ENCODE measurements around the gene COL26A1. TPM values are rescaled to one million over a fixed set of nuclear protein-coding genes. Genes with fewer than 3 reads are reported as not detected.
A peak's percentile ranks its signal among the peaks of the same experiment; 100 is the strongest.

Gene COL26A1
- total RNA-seq, 3 donors from 2014 or later (not counting 1 experiment from before 2014, with no cell fraction given) = 0.16 TPM; not detected in 2

GRCh38 chr7:101534873-101535272 is 172.2 kb downstream of the COL26A1 start:
- H3K4me3 Mint-ChIP-seq = peak overlapping the region; percentile 42
- no peaks in the 10 kb centered on the region for H3K36me3 Mint-ChIP-seq
- TF ChIP-seq, protein P1, sequence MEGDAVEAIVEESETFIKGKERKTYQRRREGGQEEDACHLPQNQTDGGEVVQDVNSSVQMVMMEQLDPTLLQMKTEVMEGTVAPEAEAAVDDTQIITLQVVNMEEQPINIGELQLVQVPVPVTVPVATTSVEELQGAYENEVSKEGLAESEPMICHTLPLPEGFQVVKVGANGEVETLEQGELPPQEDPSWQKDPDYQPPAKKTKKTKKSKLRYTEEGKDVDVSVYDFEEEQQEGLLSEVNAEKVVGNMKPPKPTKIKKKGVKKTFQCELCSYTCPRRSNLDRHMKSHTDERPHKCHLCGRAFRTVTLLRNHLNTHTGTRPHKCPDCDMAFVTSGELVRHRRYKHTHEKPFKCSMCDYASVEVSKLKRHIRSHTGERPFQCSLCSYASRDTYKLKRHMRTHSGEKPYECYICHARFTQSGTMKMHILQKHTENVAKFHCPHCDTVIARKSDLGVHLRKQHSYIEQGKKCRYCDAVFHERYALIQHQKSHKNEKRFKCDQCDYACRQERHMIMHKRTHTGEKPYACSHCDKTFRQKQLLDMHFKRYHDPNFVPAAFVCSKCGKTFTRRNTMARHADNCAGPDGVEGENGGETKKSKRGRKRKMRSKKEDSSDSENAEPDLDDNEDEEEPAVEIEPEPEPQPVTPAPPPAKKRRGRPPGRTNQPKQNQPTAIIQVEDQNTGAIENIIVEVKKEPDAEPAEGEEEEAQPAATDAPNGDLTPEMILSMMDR (IDR thresholded peaks at IDR 0.05) = no peak
- peaks cover 33% of the 10 kb centered on the region for H3K4me1 ChIP-seq (ENCODE audit: control insufficient read depth, insufficient read depth, low read length)
- no peaks in the 10 kb centered on the region for H3K36me3 ChIP-seq (ENCODE audit: control insufficient read depth, insufficient read depth, low read length)
- no peaks in the 10 kb centered on the region for H3K9me3 Mint-ChIP-seq
- ATAC-seq = no peak
- no peak overlapping the region for H3K27ac ChIP-seq (ENCODE audit: low read length)
- peaks cover 5% of the 10 kb centered on the region for H3K9me3 ChIP-seq (ENCODE audit: control insufficient read depth, insufficient read depth, low read length)
- WGBS (ENCODE audit: insufficient coverage) = 90% methylated on average over 11 of the region's 11 CpGs
- DNase-seq = no peak
- peaks cover 24 to 45% of the 10 kb centered on the region in 2 donors for H3K4me1 Mint-ChIP-seq
- H3K4me3 ChIP-seq (ENCODE audit: low read length) = no peak overlapping the region
- H3K27ac Mint-ChIP-seq = no peak overlapping the region
- H3K27me3 Mint-ChIP-seq (ENCODE audit: low read depth in 2 of 2) = peaks cover 0 to 4% of the 10 kb centered on the region in 2 donors
- intact Hi-C loops (cut with micrococcal nuclease) = loop anchor here (10.0 kb wide), 1 partner anchor 170 kb away; the partner anchor contains the start of gene COL26A1
- H3K27me3 ChIP-seq (ENCODE audit: control insufficient read depth, insufficient read depth, low read length) = no peaks in the 10 kb centered on the region

DNA sequence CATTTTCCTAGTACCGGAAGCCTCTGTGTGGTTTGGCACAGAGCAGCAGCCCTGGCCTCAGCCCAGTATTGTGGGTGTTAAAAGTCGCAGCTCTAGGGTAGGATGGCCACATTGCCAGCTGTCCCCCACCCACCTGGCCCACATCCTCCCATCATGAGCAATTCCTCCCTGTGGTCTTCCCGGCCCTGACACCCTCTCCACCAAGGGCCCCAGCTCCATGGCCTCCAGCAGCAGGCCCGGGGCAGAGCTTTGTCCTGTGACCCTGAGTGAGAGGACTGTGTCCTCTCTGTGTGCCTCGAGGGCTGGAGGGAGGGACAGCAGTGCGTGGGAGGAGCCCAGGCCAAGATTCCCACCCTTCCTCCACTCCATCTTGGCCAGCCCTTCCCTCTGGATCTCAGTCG is 172.7 kb downstream of the COL26A1 start:
- Histone ChIP-seq H3K27ac (ENCODE audit: low read length) (no peak overlapping the region), H3K4me1 (ENCODE audit: control insufficient read depth, insufficient read depth, low read length) (peaks cover 33% of the 10 kb centered on the region), H3K27me3 (ENCODE audit: control insufficient read depth, insufficient read depth, low read length) (no peaks in the 10 kb centered on the region), H3K9me3 (ENCODE audit: control insufficient read depth, insufficient read depth, low read length) (peaks cover 5% of the 10 kb centered on the region), H3K4me3 (ENCODE audit: low read length) (no peak overlapping the region), H3K36me3 (ENCODE audit: control insufficient read depth, insufficient read depth, low read length) (no peaks in the 10 kb centered on the region)
- 37% methylated on average over 4 of the region's 7 CpGs for WGBS (ENCODE audit: insufficient coverage)
- intact Hi-C loops (cut with micrococcal nuclease) = loop anchor here (10.0 kb wide), 1 partner anchor 171 kb away; the partner anchor contains the start of gene COL26A1
- Mint-ChIP-seq H3K36me3 (no peaks in the 10 kb centered on the region), H3K27me3 (ENCODE audit: low read depth in 2 of 2) (peaks cover 0 to 4% of the 10 kb centered on the region in 2 donors), H3K27ac (no peak overlapping the region), H3K4me3 (no peak overlapping the region), H3K9me3 (no peaks in the 10 kb centered on the region), H3K4me1 (peaks cover 24 to 45% of the 10 kb centered on the region in 2 donors)
- DNase-seq (no peak), ATAC-seq (peak in 1 of 3 donors; percentile 70)
- TF ChIP-seq, protein P1 (IDR thresholded peaks at IDR 0.05) = no peak

DNA sequence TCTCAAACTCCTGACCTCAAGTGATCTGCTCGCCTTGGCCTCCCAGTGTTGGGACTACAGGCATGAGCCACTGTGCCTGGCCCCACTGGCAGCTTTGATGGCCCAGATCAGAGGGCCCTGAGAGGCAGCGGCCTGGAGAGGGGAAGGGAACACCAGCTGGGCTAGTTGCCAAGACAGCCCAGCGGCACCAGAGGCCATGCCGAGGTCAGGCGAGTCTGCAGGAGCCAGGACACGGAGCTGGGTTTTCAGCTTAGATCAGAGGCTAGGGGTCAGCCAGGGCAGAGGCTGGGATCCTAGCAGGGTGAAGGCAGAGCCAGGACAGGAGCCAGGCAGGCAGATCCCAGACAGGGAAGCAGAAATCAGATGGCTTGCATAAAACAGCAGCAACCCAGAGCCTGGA is 173.6 kb downstream of the COL26A1 start:
- no peak overlapping the region for H3K4me3 Mint-ChIP-seq
- H3K27me3 Mint-ChIP-seq (ENCODE audit: low read depth in 2 of 2) = peaks cover 0 to 4% of the 10 kb centered on the region in 2 donors
- H3K36me3 Mint-ChIP-seq = no peaks in the 10 kb centered on the region
- TF ChIP-seq, protein P1 (IDR thresholded peaks at IDR 0.05) = no peak
- peaks cover 24 to 45% of the 10 kb centered on the region in 2 donors for H3K4me1 Mint-ChIP-seq
- no peak overlapping the region for H3K27ac Mint-ChIP-seq
- DNase-seq = no peak
- no peaks in the 10 kb centered on the region for H3K9me3 Mint-ChIP-seq
- H3K9me3 ChIP-seq (ENCODE audit: control insufficient read depth, insufficient read depth, low read length) = peaks cover 5% of the 10 kb centered on the region
- WGBS (ENCODE audit: insufficient coverage) = 85% methylated on average over 6 of the region's 6 CpGs
- ATAC-seq = no peak
- H3K27ac ChIP-seq (ENCODE audit: low read length) = no peak overlapping the region
- no peaks in the 10 kb centered on the region for H3K27me3 ChIP-seq (ENCODE audit: control insufficient read depth, insufficient read depth, low read length)
- no peaks in the 10 kb centered on the region for H3K36me3 ChIP-seq (ENCODE audit: control insufficient read depth, insufficient read depth, low read length)
- H3K4me1 ChIP-seq (ENCODE audit: control insufficient read depth, insufficient read depth, low read length) = peaks cover 33% of the 10 kb centered on the region
- intact Hi-C loops (cut with micrococcal nuclease) = loop anchor here (10.0 kb wide), 1 partner anchor 171 kb away; the partner anchor contains the start of gene COL26A1
- no peak overlapping the region for H3K4me3 ChIP-seq (ENCODE audit: low read length)

GRCh38 chr7:101536668-101537067 is 174.0 kb downstream of the COL26A1 start:
- Mint-ChIP-seq H3K27me3 (ENCODE audit: low read depth in 2 of 2) (peaks cover 0 to 4% of the 10 kb centered on the region in 2 donors), H3K4me1 (peaks cover 24 to 45% of the 10 kb centered on the region in 2 donors)
- intact Hi-C loops (cut with micrococcal nuclease) = loop anchor here (10.0 kb wide), 1 partner anchor 172 kb away; the partner anchor contains the start of gene COL26A1

More at GRCh38 chr7:101536668-101537067, 174.0 kb downstream of the COL26A1 start:
- 74% methylated on average over 4 of the region's 4 CpGs for WGBS (ENCODE audit: insufficient coverage)
- TF ChIP-seq, protein P1 (IDR thresholded peaks at IDR 0.05) = no peak
- H3K9me3 Mint-ChIP-seq = no peaks in the 10 kb centered on the region
- H3K36me3 ChIP-seq (ENCODE audit: control insufficient read depth, insufficient read depth, low read length) = no peaks in the 10 kb centered on the region
- peaks cover 5% of the 10 kb centered on the region for H3K9me3 ChIP-seq (ENCODE audit: control insufficient read depth, insufficient read depth, low read length)
- H3K27ac ChIP-seq (ENCODE audit: low read length) = no peak overlapping the region
- H3K27ac Mint-ChIP-seq = no peak overlapping the region
- no peaks in the 10 kb centered on the region for H3K36me3 Mint-ChIP-seq
- no peaks in the 10 kb centered on the region for H3K27me3 ChIP-seq (ENCODE audit: control insufficient read depth, insufficient read depth, low read length)
- H3K4me3 Mint-ChIP-seq = no peak overlapping the region
- ATAC-seq = no peak
- peaks cover 33% of the 10 kb centered on the region for H3K4me1 ChIP-seq (ENCODE audit: control insufficient read depth, insufficient read depth, low read length)
- no peak overlapping the region for H3K4me3 ChIP-seq (ENCODE audit: low read length)
- no peak for DNase-seq
